Measurements from ENCODE around the gene LPCAT3.
A peak's percentile ranks its signal among the peaks of the same experiment; 100 is the strongest.

LPCAT3 gene

GRCh38 chr12:6961278-6961694 is 57.0 kb downstream of the LPCAT3 start (continued):
- TF ChIP-seq KLF1 (tag by site-specific recombination; IDR thresholded peaks at IDR 0.05) (no peak), PBX3 (CRISPR knock-in tag; IDR thresholded peaks at IDR 0.05) (no peak), ZNF544 (tag by site-specific recombination; IDR thresholded peaks at IDR 0.05) (no peak), ZNF510 (tag by site-specific recombination; IDR thresholded peaks at IDR 0.05; ENCODE audit: insufficient replicate concordance) (no peak), ZNF785 (tag by site-specific recombination; IDR thresholded peaks at IDR 0.05) (no peak; the same call in 1 of the 2 replicates), ZNF23 (tag by site-specific recombination; IDR thresholded peaks at IDR 0.05; ENCODE audit: borderline replicate concordance) (no peak), PRDM1 (tag by site-specific recombination; IDR thresholded peaks at IDR 0.05) (no peak), ZNF211 (tag by site-specific recombination; IDR thresholded peaks at IDR 0.05; ENCODE audit: low read depth) (no peak), ZNF350 (tag by site-specific recombination; IDR thresholded peaks at IDR 0.05) (no peak), ZSCAN16 (tag by site-specific recombination; IDR thresholded peaks at IDR 0.05) (no peak), ZNF423 (tag by site-specific recombination; IDR thresholded peaks at IDR 0.05) (no peak), ZFP37 (tag by site-specific recombination; IDR thresholded peaks at IDR 0.05) (no peak), ZNF112 (tag by site-specific recombination; IDR thresholded peaks at IDR 0.05) (no peak), SP7 (tag by site-specific recombination; IDR thresholded peaks at IDR 0.05) (no peak; the same call in 1 of the 2 replicates), KLF8 (tag by site-specific recombination; IDR thresholded peaks at IDR 0.05) (no peak), ZNF10 (tag by site-specific recombination; IDR thresholded peaks at IDR 0.05) (peak; percentile 14; the same call in 1 of the 2 replicates), YY2 (tag by site-specific recombination; IDR thresholded peaks at IDR 0.05) (peak; percentile 56), KLF16 (tag by site-specific recombination; IDR thresholded peaks at IDR 0.05) (no peak), SCRT1 (tag by site-specific recombination; IDR thresholded peaks at IDR 0.05; ENCODE audit: borderline replicate concordance) (no peak), HOXD13 (CRISPR knock-in tag; IDR thresholded peaks at IDR 0.05; ENCODE audit: borderline replicate concordance) (no peak), BCL11B (tag by site-specific recombination; IDR thresholded peaks at IDR 0.05; ENCODE audit: low read depth) (no peak; the same call in 1 of the 2 replicates), ZNF24 (tag by site-specific recombination; IDR thresholded peaks at IDR 0.05) (no peak; the same call in 1 of the 2 replicates), ZSCAN5A (tag by site-specific recombination; IDR thresholded peaks at IDR 0.05) (no peak), OSR2 (tag by site-specific recombination; IDR thresholded peaks at IDR 0.05) (no peak), PRDM10 (tag by site-specific recombination; IDR thresholded peaks at IDR 0.05) (peak; percentile 39), SCRT2 (tag by site-specific recombination; IDR thresholded peaks at IDR 0.05) (no peak), ZBTB10 (tag by site-specific recombination; IDR thresholded peaks at IDR 0.05) (0 out of 2 replicates have a peak, but pooled peaks have one; percentile 15), MEIS1 (CRISPR knock-in tag; IDR thresholded peaks at IDR 0.05; ENCODE audit: borderline replicate concordance) (no peak), ZNF366 (tag by site-specific recombination; conservative IDR thresholded peaks at IDR 0.05) (no peak), ZNF777 (tag by site-specific recombination; IDR thresholded peaks at IDR 0.05; ENCODE audit: borderline replicate concordance) (no peak), FEZF1 (tag by site-specific recombination; IDR thresholded peaks at IDR 0.05) (0 out of 2 replicates have a peak, but pooled peaks have one; percentile 34), ZNF221 (tag by site-specific recombination; IDR thresholded peaks at IDR 0.05; ENCODE audit: borderline replicate concordance) (no peak), ZNF560 (tag by site-specific recombination; IDR thresholded peaks at IDR 0.05; ENCODE audit: borderline replicate concordance) (no peak), MYNN (tag by site-specific recombination; IDR thresholded peaks at IDR 0.05; ENCODE audit: borderline replicate concordance) (no peak), ZNF202 (tag by site-specific recombination; IDR thresholded peaks at IDR 0.05; ENCODE audit: borderline replicate concordance) (no peak)

All from HEK293 (cell line).